Osteoblast (primary cell): Measurements from ENCODE around the gene TNFAIP8. TPM values are rescaled to one million over a fixed set of nuclear protein-coding genes. Genes with fewer than 3 reads are reported as not detected.
"Not testable (repeated sequence)": the region's sequence is repeated elsewhere in the genome, so short reads cannot be mapped to it uniquely, and the experiment has no call there.

Source experiments
- DNase-seq: peaks from one replicate; pipeline ENCODE4 v3.0.0; 2011; ENCODE audit warnings: low spot score, mixed read lengths; ENCODE audit not compliant: insufficient read length; ENCODE audit errors: missing footprints
- H2AFZ ChIP-seq: 2 replicates; pipeline ENCODE4 v1.6.0; 2011; ENCODE audit warnings: mild to moderate bottlenecking, low read length
- H3K27ac ChIP-seq: 2 replicates; pipeline ENCODE4 v1.5.1; 2011; ENCODE audit warnings: mild to moderate bottlenecking, low read depth, low read length, moderate library complexity
- H3K27me3 ChIP-seq: 2 replicates; pipeline ENCODE4 v1.6.0; 2012; ENCODE audit warnings: mild to moderate bottlenecking, control low read depth, inconsistent platforms, low read length, moderate library complexity; ENCODE audit not compliant: insufficient read depth
- H3K36me3 ChIP-seq: 2 replicates; pipeline ENCODE4 v1.5.1; 2011; ENCODE audit warnings: mild to moderate bottlenecking, low read length, control low read depth, moderate library complexity; ENCODE audit not compliant: insufficient read depth
- H3K4me1 ChIP-seq: 2 replicates; pipeline ENCODE4 v1.5.1; 2011; ENCODE audit warnings: mild to moderate bottlenecking, low read length, control low read depth, moderate library complexity; ENCODE audit not compliant: insufficient read depth
- H3K4me2 ChIP-seq: 2 replicates; pipeline ENCODE4 v1.6.0; 2011; ENCODE audit warnings: mild to moderate bottlenecking, low read length; ENCODE audit not compliant: insufficient read depth
- H3K4me3 ChIP-seq: fragments of 200-600 bp; sonication (generic); 3 replicates; pipeline ENCODE4 v1.5.1; 2012; ENCODE audit warnings: mild to moderate bottlenecking, low read length, inconsistent platforms; ENCODE audit not compliant: insufficient read depth
- H3K79me2 ChIP-seq: 2 replicates; pipeline ENCODE4 v1.6.0; 2012; ENCODE audit warnings: mild to moderate bottlenecking, low read length, control low read depth, inconsistent platforms; ENCODE audit not compliant: insufficient read depth
- H3K9me3 ChIP-seq: 2 replicates; pipeline ENCODE4 v1.5.1; 2011; ENCODE audit warnings: low read depth, low read length, control low read depth
- H4K20me1 ChIP-seq: 2 replicates; pipeline ENCODE4 v1.6.0; 2012; ENCODE audit warnings: mild to moderate bottlenecking, low read length, control low read depth; ENCODE audit not compliant: insufficient read depth
- CTCF ChIP-seq: IDR thresholded peaks from 2 replicates; pipeline ENCODE4 v1.5.1; 2011; ENCODE audit warnings: mild to moderate bottlenecking, low read depth, low read length, moderate library complexity; ENCODE audit errors: extremely low read depth
- total RNA-seq: library from RNA; depleted of rRNA; stranded (reverse); fragments of >200 nt; gene quantifications from 2 replicates; pipeline ENCODE4 v1.2.3, GENCODE V29; 2012

TNFAIP8 gene
- total RNA-seq, 1 donor, result 23.2 TPM

DNA sequence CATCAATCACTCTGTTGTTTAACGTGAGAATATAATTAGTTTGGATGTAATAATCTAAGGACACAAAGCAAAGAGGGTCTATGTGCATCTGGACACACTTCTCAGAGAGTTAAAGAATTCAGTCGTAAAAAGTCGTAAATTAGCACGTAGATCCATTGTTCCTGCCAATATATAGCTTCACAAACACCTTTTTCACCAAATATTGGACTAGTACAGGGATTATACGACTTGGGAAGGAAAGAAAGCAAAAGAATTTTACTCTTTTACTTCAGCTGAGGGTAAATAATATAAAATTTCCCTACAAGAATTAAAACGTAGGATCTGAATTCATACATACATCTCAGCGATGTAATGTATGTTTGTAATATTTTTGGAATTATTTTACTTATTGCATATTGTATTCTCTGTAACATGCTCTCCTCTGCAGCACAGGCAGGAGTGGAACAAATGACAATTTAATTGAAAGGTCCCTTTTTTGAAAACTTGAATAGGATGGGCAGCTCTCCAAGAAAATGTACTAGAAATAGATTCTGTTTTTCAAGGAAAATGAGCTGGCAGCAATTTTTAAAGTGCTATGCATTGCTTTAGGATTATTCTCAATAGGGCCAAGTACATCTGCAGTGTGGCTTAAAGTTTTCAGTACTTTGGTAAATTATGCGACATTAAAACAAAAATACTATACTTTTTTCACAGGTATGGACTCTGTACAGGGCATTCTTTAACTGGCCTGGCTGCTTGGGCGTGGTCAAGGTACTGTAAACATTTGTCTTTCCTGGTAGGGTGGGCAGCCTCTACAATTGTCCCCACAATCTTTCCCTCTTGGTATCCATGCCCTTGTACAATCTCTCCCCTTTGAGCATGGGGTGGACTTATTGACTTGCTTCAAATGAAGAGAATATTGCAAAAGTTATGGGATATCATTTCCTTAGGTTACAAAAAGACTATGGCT, 56.7 kb downstream of the TNFAIP8 start:
- Histone ChIP-seq H3K4me3 (peak overlapping the region; percentile 71), H3K4me1 (peaks cover 6% of the 10 kb centered on the region), H3K36me3 (no peaks in the 10 kb centered on the region), H3K27ac (no peak overlapping the region), H4K20me1 (no peaks in the 10 kb centered on the region), H3K27me3 (peaks cover 8% of the 10 kb centered on the region), H3K4me2 (peak overlapping the region; percentile 96), H3K9me3 (no peaks in the 10 kb centered on the region), H3K79me2 (no peaks in the 10 kb centered on the region), H2AFZ (no peak overlapping the region)
- TF ChIP-seq CTCF, result no peak
- no peak for DNase-seq

GRCh38 chr5:119414124-119414734, 58.4 kb downstream of the TNFAIP8 start:
- H2AFZ ChIP-seq, DNase-seq, H3K27ac ChIP-seq, H3K4me3 ChIP-seq, H3K79me2 ChIP-seq, H4K20me1 ChIP-seq, H3K9me3 ChIP-seq, H3K27me3 ChIP-seq, H3K36me3 ChIP-seq, H3K4me2 ChIP-seq: not testable (repeated sequence)
- H3K4me1 ChIP-seq, result peaks cover 18% of the 10 kb centered on the region

GRCh38 chr5:119417891-119418605, 62.2 kb downstream of the TNFAIP8 start:
- DNase-seq, result no peak
- H3K79me2 ChIP-seq, result no peaks in the 10 kb centered on the region
- peak overlapping the region; percentile 59 for H3K4me2 ChIP-seq
- no peak overlapping the region for H3K27ac ChIP-seq
- H3K9me3 ChIP-seq, result no peaks in the 10 kb centered on the region
- H3K4me3 ChIP-seq, result no peak overlapping the region
- H4K20me1 ChIP-seq, result no peaks in the 10 kb centered on the region
- TF ChIP-seq CTCF, result no peak
- peaks cover 12% of the 10 kb centered on the region for H3K4me1 ChIP-seq
- no peak overlapping the region for H2AFZ ChIP-seq
- peaks cover 3% of the 10 kb centered on the region for H3K27me3 ChIP-seq
- H3K36me3 ChIP-seq, result no peaks in the 10 kb centered on the region

DNA sequence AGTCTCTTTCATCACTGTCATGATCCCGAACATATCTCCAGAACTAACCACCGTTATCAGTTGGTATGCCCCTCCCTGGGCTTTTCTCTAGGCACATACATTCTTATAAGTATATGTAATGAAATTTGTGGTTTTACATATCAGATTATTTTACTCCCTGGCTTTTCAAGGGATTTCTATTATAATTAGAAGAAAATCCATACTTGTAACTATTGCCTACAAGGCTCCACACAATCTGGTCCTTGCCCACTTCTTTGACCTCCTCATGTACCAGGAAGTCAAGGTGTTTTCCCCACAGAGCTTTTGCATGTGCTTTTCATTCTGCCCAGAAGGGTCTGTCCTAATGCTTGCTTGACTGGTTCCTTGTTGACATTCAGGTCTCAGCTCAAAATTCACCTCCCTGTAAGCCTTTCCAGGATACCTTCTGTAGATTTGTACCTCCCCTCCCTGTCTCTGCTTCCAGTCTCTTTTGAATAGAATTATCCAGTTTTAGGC, 62.8 kb downstream of the TNFAIP8 start:
- no peak overlapping the region for H3K4me3 ChIP-seq
- DNase-seq, result no peak
- no peak overlapping the region for H3K27ac ChIP-seq
- no peaks in the 10 kb centered on the region for H3K9me3 ChIP-seq
- peak overlapping the region; percentile 59 for H3K4me2 ChIP-seq
- H4K20me1 ChIP-seq, result no peaks in the 10 kb centered on the region
- H3K36me3 ChIP-seq, result no peaks in the 10 kb centered on the region
- no peak for TF ChIP-seq CTCF
- no peaks in the 10 kb centered on the region for H3K79me2 ChIP-seq
- no peaks in the 10 kb centered on the region for H3K27me3 ChIP-seq
- no peak overlapping the region for H2AFZ ChIP-seq
- peaks cover 12% of the 10 kb centered on the region for H3K4me1 ChIP-seq
